SU-DHL-6 (cell line): ENCODE measurements around the gene SURF4.

Experiments
- H2AFZ ChIP-seq: fragments of 200-600 bp; sonication (generic); 2 replicates; pipeline ENCODE4 v1.6.1; 2014; ENCODE audit warnings: low read depth, mild to moderate bottlenecking, moderate library complexity, mixed read lengths, antibody characterized with exemption, low read length; ENCODE audit not compliant: severe bottlenecking
- H3F3A ChIP-seq: fragments of 200-600 bp; shearing (Covaris generic); 2 replicates; pipeline ENCODE4 v1.6.0; 2016; ENCODE audit warnings: antibody characterized with exemption, mild to moderate bottlenecking; ENCODE audit not compliant: insufficient read depth
- H3K27ac ChIP-seq: fragments of 200-600 bp; sonication (generic); 2 replicates; pipeline ENCODE4 v1.5.1; 2016; ENCODE audit warnings: low read depth, mild to moderate bottlenecking, low read length, moderate library complexity, mixed read lengths
- H3K27me3 ChIP-seq: fragments of 200-600 bp; sonication (generic), shearing (Covaris generic); 2 replicates; pipeline ENCODE4 v1.6.0; 2014; ENCODE audit warnings: mild to moderate bottlenecking, low read length
- H3K36me3 ChIP-seq: fragments of 200-600 bp; sonication (generic); 2 replicates; pipeline ENCODE4 v1.6.1; 2014; ENCODE audit warnings: mild to moderate bottlenecking, low read length, mixed read lengths
- H3K4me2 ChIP-seq: fragments of 300-600, 200-600 bp; shearing (Covaris generic), sonication (generic); 2 replicates; pipeline ENCODE4 v1.6.0; 2014; ENCODE audit warnings: low read length, low read depth, mild to moderate bottlenecking; ENCODE audit not compliant: poor library complexity, severe bottlenecking
- H3K4me3 ChIP-seq: fragments of 200-600 bp; sonication (generic); 2 replicates; pipeline ENCODE4 v1.5.1; 2014; ENCODE audit warnings: antibody characterized with exemption, low read length, mild to moderate bottlenecking, mixed read lengths; ENCODE audit not compliant: insufficient read depth, poor library complexity, severe bottlenecking
- H3K79me2 ChIP-seq: fragments of 200-600 bp; sonication (generic); 2 replicates; pipeline ENCODE4 v1.6.1; 2014; ENCODE audit warnings: mild to moderate bottlenecking, low read length, moderate library complexity; ENCODE audit not compliant: insufficient read depth
- H3K9ac ChIP-seq: fragments of 200-600 bp; sonication (generic); 2 replicates; pipeline ENCODE4 v1.7.0; 2014; ENCODE audit warnings: mild to moderate bottlenecking, low read length
- H3K9me2 ChIP-seq: fragments of 200-600 bp; sonication (generic); replicated peaks from 2 replicates; pipeline ENCODE4 v1.6.1; 2014; ENCODE audit warnings: low read length; ENCODE audit not compliant: insufficient read depth
- H3K9me3 ChIP-seq: fragments of 200-600 bp; sonication (generic); 2 replicates; pipeline ENCODE4 v1.6.1; 2014; ENCODE audit warnings: low read length, mixed read lengths; ENCODE audit not compliant: insufficient read depth
- H4K20me1 ChIP-seq: fragments of 200-600 bp; sonication (generic); 2 replicates; pipeline ENCODE4 v1.6.1; 2014; ENCODE audit warnings: low read depth, mild to moderate bottlenecking, antibody characterized with exemption, low read length, moderate library complexity, mixed read lengths
- CTCF ChIP-seq: fragments of 200-600 bp; sonication (generic); IDR thresholded peaks from one replicate; pipeline ENCODE4 v1.5.1; 2017; ENCODE audit warnings: antibody characterized with exemption, mild to moderate bottlenecking, low read length, moderate library complexity; ENCODE audit not compliant: insufficient read depth, poor library complexity, severe bottlenecking
- EZH2phosphoT487 ChIP-seq: fragments of 200-600 bp; sonication (generic), shearing (Covaris generic); conservative IDR thresholded peaks from 2 replicates; pipeline ENCODE4 v1.6.1; 2018; ENCODE audit warnings: mild to moderate bottlenecking, antibody characterized with exemption, low read length, moderate library complexity, mixed read lengths

The SURF4 gene

GRCh38 chr9:133357656-133358055 lies 18.2 kb downstream of the SURF4 start:
- Histone ChIP-seq H3K9me3 (no peaks in the 10 kb centered on the region), H3K36me3 (no peaks in the 10 kb centered on the region; the same call in 1 of the 2 replicates), H3F3A (peaks cover 27% of the 10 kb centered on the region), H3K79me2 (peaks cover 8% of the 10 kb centered on the region; the same call in 1 of the 2 replicates), H3K4me3 (peak overlapping the region; percentile 80), H3K9ac (peak overlapping the region; percentile 85), H2AFZ (no peak overlapping the region), H3K4me2 (peak overlapping the region; percentile 86), H3K9me2 (no peaks in the 10 kb centered on the region), H3K27me3 (no peaks in the 10 kb centered on the region), H4K20me1 (no peaks in the 10 kb centered on the region), H3K27ac (no peak overlapping the region)
- TF ChIP-seq CTCF (no peak), EZH2phosphoT487 (no peak)

- H3K9me3 ChIP-seq, result no peaks in the 10 kb centered on the region
- peak within 1 kb of the TSS; percentile 80 for H3K4me3 ChIP-seq
- H3K27ac ChIP-seq, result peak within 1 kb of the TSS; percentile 13
- H3K9me2 ChIP-seq, result no peaks in the 10 kb centered on the region
- H3K79me2 ChIP-seq, result peaks cover 8% of the 10 kb centered on the region; the same call in 1 of the 2 replicates
- H3F3A ChIP-seq, result peaks cover 38% of the 10 kb centered on the region
- H3K36me3 ChIP-seq, result peaks cover 5% of the 10 kb centered on the region
- no peaks in the 10 kb centered on the region for H4K20me1 ChIP-seq
- peak within 1 kb of the TSS; percentile 85 for H3K9ac ChIP-seq
- H2AFZ ChIP-seq, result peak within 1 kb of the TSS; percentile 65
- H3K4me2 ChIP-seq, result peak within 1 kb of the TSS; percentile 86
- TF ChIP-seq CTCF (no peak), EZH2phosphoT487 (no peak)
- no peaks in the 10 kb centered on the region for H3K27me3 ChIP-seq
Measured at GRCh38 chr9:133356391-133357091, 19.3 kb downstream of the SURF4 start, which contains the start of the genes SURF1 and SURF2. Gene SURF1, minus strand, starts transcription at chr9:133356487. Its CDS starts 34 bp downstream, at chr9:133356453. Gene SURF2, plus strand, starts transcription at chr9:133356550. Its CDS starts 43 bp downstream, at chr9:133356593.

GRCh38 chr9:133355881-133356357 lies 19.9 kb downstream of the SURF4 start:
- Histone ChIP-seq H4K20me1 (no peaks in the 10 kb centered on the region), H3F3A (peaks cover 40% of the 10 kb centered on the region), H2AFZ (no peak overlapping the region), H3K27ac (peak overlapping the region; percentile 13), H3K9ac (peak overlapping the region; percentile 85), H3K79me2 (peaks cover 8% of the 10 kb centered on the region; the same call in 1 of the 2 replicates), H3K4me2 (peak overlapping the region; percentile 57), H3K9me2 (no peaks in the 10 kb centered on the region), H3K4me3 (peak overlapping the region; percentile 80), H3K9me3 (no peaks in the 10 kb centered on the region), H3K27me3 (no peaks in the 10 kb centered on the region), H3K36me3 (peaks cover 10% of the 10 kb centered on the region)
- TF ChIP-seq EZH2phosphoT487, result no peak

GRCh38 chr9:133354766-133355165 lies 21.1 kb downstream of the SURF4 start:
- H3K27ac ChIP-seq, result no peak overlapping the region
- peaks cover 22% of the 10 kb centered on the region for H3K36me3 ChIP-seq

More at GRCh38 chr9:133354766-133355165, 21.1 kb downstream of the SURF4 start:
- Histone ChIP-seq H3K9me2 (no peaks in the 10 kb centered on the region), H3K9me3 (no peaks in the 10 kb centered on the region), H4K20me1 (no peaks in the 10 kb centered on the region; the same call in 1 of the 2 replicates), H2AFZ (no peak overlapping the region), H3F3A (peaks cover 50% of the 10 kb centered on the region), H3K4me3 (no peak overlapping the region), H3K9ac (no peak overlapping the region), H3K79me2 (peaks cover 13% of the 10 kb centered on the region; the same call in 1 of the 2 replicates), H3K27me3 (no peaks in the 10 kb centered on the region), H3K4me2 (peak overlapping the region; percentile 57)
- TF ChIP-seq EZH2phosphoT487, result no peak
- no peak for TF ChIP-seq CTCF
